A204.1 (cell line): ENCODE data around the gene PAGE4.

ENCODE experiments used
- FAIRE-seq: peaks from 2 replicates; lab custom pipeline; 2012; peaks lifted over from hg19 to GRCh38; lab: Jason Lieb, UNC

PAGE4 gene

DNA sequence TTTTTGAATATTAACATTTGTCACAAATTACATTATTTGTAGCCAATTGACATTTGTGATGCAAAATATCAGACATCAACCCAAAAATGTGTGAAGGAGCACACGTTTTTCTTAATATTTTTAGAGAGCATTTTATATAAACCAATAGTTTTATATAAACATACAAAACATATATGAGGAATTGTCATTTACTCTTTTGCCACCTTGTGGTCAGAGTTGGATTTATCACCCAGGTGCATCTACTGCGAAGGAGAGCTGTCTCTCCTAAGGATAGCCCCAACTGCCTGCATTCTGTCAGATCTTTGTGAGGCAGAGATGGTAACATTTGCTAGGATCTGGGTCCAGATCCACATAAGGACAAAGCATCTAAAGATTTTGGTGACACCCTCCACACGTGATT, 47.6 kb downstream of the PAGE4 start:
- peak; percentile 92 for FAIRE-seq

DNA sequence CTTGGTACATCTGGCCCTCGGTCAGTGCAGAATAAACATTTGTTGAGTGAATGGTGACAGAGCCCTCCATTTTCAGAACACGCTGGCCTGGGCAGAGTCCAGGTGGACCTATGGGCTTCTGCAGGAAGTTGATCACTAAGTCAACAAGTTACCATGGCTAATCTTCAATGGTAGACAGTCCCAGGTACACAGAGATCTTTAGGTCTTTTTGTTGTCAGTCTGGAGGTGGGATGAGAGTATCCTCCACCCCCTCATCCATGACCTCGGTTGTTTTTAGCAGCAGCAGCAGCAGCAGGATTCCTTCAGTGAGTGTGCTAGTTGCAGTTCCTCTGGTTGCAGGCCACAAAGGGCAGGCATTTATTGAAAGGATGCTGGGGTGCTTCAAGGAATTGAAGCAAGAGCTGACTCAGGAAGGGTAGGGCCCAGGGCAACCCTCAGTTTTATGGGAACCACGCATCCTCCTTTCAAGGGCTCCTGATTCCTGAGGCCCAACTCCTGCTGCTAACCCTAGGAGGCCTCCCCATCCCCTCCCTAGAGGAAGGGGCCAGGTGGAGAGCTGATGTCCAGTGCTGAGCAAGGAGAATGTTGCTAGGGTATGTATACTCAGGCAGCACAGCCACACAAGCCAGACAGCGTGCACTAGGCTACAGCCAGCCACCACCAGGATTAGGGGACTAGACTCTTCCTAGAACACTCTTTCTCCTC, 48.4 kb downstream of the PAGE4 start:
- FAIRE-seq, result no peak

DNA sequence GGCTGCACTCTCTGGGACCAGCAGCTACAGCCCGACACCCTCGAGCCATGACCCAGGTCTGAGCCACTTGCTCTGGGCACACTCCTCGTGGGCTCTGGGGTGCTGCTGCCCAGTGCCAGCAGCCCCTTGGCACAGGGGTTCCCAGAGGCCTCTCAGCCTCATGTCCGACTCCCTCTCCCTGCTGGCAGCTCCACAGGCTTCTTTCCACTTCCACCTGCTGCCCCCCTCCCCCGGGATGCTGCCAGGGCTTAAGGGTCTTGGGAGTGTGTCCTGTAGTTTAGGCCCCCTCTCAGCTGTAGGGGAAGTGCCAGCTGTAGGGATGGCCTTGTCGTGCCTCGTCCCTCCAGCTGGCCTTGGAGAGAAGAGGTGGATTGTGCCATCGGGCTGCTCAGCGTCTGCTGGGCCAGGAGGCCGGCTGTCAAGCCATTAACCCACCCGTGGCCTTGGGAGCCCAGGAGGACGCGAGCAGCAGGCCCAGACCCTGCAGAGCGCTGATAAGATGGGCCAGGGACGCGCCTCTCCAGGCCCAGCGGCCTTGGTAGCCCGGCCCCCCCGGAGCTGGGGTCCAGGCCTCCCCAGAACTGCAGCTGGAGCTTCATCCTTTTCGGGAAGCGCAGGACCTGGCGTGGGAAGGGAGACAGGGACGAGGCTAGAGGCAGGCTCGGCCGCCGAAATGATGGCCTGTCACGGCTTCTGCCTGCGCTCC, 49.2 kb downstream of the PAGE4 start:
- no peak for FAIRE-seq

DNA sequence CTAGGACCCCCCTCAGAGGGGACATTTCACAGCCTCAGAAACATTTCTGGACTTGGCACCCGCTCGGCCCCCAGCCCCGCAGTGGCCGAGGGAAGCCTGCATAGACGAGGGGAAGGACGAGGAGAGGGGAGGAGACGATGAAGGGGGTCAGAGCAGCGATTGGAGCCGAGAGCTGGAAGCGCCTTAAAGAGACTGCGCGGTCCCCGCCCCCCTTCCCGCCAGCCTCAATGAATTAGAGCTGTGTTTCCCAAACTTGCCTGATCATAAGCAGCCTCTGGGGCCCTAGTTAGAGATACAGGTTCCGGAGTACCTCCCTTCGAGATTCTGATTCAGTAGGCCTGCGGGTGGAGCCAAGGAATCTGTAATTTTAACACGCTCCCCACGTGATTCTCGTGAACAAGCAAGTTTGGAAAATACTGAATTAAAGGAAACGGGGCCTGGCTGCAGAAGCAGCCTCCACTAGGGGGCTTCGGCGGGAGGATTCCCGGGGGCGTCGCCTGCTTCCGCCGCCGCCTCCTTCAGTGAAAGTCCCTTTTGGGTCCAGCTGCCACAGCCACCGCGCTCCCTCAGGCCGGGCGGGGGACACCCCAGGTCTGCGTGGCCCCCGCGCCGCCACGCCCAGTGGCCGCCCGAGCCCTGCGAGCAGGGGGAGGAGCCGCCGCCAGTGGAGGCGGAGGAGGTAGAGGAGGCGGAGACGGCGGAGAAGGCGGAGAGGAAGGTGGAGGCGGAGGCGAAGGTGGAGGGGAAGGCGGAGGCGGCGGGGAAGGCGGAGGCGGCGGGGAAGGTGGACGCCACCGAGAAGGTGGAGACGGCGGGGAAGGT, 49.9 kb downstream of the PAGE4 start, which contains the start of gene USP27X:
Gene USP27X, plus strand, starts transcription at position 651 of the 822 bp plus-strand sequence. CDS start 824 bp downstream, outside the sequence.
- no peak for FAIRE-seq

DNA sequence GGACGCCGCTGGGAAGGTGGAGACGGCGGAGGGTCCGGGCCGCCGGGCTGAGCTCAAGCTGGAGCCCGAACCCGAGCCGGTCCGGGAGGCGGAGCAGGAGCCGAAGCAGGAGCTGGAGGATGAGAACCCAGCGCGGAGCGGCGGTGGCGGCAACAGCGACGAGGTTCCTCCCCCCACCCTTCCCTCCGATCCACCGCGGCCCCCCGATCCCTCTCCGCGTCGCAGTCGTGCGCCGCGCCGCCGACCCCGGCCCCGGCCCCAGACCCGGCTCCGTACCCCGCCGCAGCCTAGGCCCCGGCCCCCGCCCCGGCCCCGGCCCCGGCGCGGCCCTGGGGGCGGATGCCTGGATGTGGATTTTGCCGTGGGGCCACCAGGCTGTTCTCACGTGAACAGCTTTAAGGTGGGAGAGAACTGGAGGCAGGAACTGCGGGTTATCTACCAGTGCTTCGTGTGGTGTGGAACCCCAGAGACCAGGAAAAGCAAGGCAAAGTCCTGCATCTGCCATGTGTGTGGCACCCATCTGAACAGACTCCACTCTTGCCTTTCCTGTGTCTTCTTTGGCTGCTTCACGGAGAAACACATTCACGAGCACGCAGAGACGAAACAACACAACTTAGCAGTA, 50.7 kb downstream of the PAGE4 start:
- FAIRE-seq, result no peak

DNA sequence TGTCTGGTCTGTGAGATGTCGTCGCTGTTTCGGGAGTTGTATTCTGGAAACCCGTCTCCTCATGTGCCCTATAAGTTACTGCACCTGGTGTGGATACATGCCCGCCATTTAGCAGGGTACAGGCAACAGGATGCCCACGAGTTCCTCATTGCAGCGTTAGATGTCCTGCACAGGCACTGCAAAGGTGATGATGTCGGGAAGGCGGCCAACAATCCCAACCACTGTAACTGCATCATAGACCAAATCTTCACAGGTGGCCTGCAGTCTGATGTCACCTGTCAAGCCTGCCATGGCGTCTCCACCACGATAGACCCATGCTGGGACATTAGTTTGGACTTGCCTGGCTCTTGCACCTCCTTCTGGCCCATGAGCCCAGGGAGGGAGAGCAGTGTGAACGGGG, 51.6 kb downstream of the PAGE4 start:
- FAIRE-seq, result no peak
